Heart left ventricle (tissue), 13 donors: ENCODE measurements around the gene DSP.

ENCODE experiments used
- CTCF ChIP-seq, 12 donors: fragments of 200-600 bp; sonication (generic) in 4 of 12; IDR thresholded peaks; one replicate each; pipeline versions ENCODE4 v1.5.0 to v1.8.0; 2018 to 2022; ENCODE audit warnings: antibody characterized with exemption in 12 of 12, mild to moderate bottlenecking in 5 of 12
- POLR2A ChIP-seq, 2 donors: fragments of 450-650 bp; IDR thresholded peaks; one replicate each; pipeline ENCODE4 v1.6.1; 2017; ENCODE audit warnings: antibody characterized with exemption in 2 of 2, mild to moderate bottlenecking in 2 of 2, moderate library complexity in 2 of 2
- donor health status: ischemic (EF 13 %, LVEDD 7.1; RV severe dilation, severe dysfunction).
- donor health status: DM: no; HTN: yes; CAD: no.
- donor health status: DM: no; HTN: no; CAD: no.
- donor health status: ischemic (EF 25% LVEDD 6.9; RV normal size, moderate dysfunction).
- donor health status: ischemic (EF 25% LVEDD 5.7; RV mildly dilated, moderate dysfunction).
- donor health status: ischemic (EF 35%, LVEDD 5.7; RV mildly dilated, moderate dysfunction).
- donor health status: nonischemic (EF 11% LVEDD 7.7; RV severe dilation, severe dysfunction).
- donor health status: DM: yes; HTN: yes; CAD: no.
- donor health status: PGD.
- donor health status: ischemic (EF 29% LVEDD 5.4; RV normal size, mild dysfunction).
- donor health status: nonischemic (EF 23%, LVEDD 6.1; RV moderate dilation, normal function).

- no peak for TF ChIP-seq POLR2A (IDR thresholded peaks at IDR 0.05)
- TF ChIP-seq CTCF (IDR thresholded peaks at IDR 0.05): no peak
Observed at GRCh38 chr6:7550433-7550801, 8.9 kb downstream of the DSP start.
